ENCODE measurements around the gene KRT26.

DNA sequence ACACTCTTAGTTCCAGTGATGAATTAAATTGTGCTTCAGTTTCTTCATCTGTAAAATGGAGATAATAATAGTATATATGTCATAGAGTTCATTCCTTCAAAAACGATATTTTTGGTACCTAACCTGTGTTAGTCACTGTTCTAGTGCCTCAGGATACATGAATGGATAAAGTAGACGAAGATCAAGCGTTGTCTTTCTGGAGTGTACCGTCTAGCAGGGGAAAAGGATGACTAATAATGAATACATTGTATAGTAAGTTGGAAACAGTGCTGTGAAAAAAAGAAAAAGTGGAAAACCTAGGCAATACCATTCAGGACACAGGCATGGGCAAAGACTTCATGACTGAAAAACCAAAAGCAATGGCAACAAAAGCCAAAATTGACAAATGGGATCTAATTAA is 41.8 kb upstream of the KRT26 start:
- TF ChIP-seq, protein P1, sequence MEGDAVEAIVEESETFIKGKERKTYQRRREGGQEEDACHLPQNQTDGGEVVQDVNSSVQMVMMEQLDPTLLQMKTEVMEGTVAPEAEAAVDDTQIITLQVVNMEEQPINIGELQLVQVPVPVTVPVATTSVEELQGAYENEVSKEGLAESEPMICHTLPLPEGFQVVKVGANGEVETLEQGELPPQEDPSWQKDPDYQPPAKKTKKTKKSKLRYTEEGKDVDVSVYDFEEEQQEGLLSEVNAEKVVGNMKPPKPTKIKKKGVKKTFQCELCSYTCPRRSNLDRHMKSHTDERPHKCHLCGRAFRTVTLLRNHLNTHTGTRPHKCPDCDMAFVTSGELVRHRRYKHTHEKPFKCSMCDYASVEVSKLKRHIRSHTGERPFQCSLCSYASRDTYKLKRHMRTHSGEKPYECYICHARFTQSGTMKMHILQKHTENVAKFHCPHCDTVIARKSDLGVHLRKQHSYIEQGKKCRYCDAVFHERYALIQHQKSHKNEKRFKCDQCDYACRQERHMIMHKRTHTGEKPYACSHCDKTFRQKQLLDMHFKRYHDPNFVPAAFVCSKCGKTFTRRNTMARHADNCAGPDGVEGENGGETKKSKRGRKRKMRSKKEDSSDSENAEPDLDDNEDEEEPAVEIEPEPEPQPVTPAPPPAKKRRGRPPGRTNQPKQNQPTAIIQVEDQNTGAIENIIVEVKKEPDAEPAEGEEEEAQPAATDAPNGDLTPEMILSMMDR (IDR thresholded peaks at IDR 0.05; ENCODE audit: low read depth, low read length): no peak
- no peak for TF ChIP-seq POLR2A (IDR thresholded peaks at IDR 0.05; ENCODE audit: extremely low read depth, insufficient read length)
- TF ChIP-seq, protein P2, sequence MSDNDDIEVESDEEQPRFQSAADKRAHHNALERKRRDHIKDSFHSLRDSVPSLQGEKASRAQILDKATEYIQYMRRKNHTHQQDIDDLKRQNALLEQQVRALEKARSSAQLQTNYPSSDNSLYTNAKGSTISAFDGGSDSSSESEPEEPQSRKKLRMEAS (IDR thresholded peaks at IDR 0.05; ENCODE audit: low read depth, low read length): no peak

Data from NB4 (cell line).